CD4-positive, alpha-beta T cell treated with Interleukin-6 at 100 ng/mL for 8 hours (primary cell): ENCODE results near the gene DPP4.

Experiments used
- DNase-seq: peaks from one replicate; pipeline ENCODE4 v3.0.0-alpha.2; 2020; ENCODE audit warnings: mixed read lengths, low spot score

The DPP4 gene

DNA sequence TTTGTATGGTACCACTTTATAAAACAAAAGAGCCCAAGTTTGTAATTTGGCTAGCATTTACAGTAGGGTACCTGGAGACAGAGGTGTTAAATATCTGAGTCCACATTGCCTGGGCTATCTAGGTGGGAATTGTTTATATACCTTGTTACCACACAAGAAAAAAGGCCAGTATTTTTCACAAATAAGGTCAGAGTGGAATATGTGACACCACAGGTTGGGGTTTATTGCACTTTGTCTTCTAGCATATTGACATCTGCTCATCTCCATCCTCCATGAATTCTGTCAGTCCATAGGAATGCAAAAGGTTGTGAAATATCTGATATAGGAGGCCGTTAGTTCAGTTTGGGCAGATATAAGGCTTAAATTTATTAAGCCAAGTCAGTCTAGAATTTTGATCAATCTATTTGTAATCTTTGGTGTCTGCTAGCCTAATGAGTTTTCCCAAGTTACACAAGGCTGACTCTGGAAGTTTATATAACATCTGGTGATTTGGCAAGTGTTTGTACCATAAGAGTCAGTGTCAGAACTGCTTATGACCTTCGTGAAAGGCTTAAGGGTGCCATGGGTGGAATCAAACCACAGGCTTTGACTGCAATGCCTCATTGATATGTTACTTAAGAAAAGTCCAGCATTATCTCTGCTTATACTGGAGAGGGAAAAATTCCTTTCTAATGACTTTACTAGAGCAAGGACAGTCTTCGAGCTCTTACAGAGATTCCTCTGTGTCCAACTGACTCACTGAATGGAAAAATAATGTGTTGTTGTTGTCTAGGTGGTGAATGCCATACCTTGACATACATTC is 11.3 kb upstream of the DPP4 start:
- DNase-seq: no peak

DNA sequence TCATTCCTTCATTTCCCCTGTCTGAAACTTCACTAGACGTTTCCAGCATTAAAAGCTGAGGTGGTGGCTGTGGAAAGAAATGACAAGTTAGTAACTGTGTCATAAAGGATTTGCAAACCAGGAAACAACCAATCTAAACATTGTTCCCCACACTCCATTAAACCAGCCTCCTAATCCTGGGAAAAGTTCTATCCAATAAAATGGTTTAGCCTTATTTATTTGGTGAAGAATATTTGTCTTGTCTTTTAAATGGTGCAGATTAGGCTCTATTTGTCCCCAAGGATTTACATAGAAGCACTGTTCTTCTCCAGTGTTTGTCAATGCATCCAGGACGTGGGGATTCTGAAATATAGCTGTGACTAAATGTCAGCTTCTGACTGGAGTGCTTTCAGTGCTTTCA is 10.5 kb upstream of the DPP4 start:
- DNase-seq: no peak

DNA sequence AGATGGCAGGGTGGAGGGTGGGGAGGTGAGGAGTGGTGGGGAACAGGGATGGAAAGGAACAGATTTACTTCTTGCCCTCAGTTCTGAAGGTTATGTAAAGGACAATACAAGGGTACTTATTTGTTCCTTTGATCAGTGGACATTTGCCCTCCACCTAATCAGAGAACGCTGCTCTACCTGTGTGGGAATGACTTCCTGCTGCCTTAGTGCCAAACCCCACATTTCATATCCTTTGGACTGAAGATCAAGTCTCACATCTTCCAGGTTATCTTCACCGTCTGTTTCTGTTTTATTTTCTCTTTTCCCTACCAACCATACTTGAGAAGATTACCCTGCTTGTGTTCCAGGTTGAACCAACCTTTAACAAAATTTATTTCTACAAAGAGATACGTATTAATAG is 8.7 kb upstream of the DPP4 start:
- no peak for DNase-seq

DNA sequence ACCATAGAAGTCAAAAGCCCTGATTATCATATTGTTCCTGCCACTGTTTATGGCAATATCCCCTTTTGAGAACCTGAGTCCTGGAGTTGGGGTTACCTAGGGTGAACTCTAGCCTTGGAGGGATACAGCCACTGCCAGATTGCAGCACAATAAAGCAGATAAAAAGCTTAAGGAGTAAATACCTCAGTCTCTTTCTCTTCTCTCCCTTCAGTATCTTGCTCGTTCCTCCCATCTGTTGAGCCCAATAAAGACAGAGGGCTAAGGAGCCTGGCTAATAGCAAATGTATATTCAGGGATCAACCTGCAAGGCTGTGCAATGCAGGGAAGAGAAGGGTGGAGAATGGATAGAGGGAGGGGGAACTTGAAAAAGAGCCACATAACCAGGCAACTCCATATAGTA is 8.0 kb upstream of the DPP4 start:
- DNase-seq: no peak

DNA sequence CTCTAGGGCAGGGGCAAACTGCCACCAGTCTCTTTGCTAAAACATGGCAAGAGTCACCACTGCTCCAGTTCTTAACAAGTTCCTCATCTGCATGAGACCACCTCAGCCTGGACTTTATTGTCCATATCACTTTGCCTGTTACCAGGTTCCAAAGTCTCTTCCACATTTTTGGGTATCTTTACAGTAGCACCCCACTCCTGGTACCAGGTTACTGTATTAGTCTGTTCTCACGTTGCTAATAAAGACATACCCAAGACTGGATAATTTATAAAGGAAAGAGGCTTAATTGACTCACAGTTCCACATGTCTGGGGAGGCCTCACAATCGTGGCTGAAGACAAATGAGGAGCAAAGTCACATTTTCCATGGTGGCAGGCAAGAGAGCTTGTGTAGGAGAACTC is 5.5 kb upstream of the DPP4 start:
- DNase-seq: no peak

DNA sequence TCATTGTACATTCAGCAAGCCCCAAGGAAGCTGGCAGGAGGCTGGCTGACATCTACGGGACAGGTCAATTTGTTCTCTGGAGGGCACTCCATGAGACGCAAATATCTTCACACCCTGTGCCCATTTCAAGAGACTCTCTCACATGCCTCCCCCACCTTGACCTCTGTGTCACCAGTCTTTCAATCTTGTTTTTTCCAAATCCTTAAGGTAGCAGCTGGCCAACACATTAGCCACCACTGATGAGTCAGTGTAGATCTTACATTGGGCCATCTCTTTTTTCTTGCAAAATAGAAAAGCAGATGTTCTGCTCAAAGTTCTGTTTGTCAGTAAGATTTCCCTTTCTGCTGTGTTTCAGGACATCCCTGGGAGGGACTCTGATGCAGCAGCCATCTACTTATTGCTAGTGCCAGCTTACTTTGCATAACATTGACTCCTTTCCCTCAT is 1.7 kb upstream of the DPP4 start:
- DNase-seq: no peak

DNA sequence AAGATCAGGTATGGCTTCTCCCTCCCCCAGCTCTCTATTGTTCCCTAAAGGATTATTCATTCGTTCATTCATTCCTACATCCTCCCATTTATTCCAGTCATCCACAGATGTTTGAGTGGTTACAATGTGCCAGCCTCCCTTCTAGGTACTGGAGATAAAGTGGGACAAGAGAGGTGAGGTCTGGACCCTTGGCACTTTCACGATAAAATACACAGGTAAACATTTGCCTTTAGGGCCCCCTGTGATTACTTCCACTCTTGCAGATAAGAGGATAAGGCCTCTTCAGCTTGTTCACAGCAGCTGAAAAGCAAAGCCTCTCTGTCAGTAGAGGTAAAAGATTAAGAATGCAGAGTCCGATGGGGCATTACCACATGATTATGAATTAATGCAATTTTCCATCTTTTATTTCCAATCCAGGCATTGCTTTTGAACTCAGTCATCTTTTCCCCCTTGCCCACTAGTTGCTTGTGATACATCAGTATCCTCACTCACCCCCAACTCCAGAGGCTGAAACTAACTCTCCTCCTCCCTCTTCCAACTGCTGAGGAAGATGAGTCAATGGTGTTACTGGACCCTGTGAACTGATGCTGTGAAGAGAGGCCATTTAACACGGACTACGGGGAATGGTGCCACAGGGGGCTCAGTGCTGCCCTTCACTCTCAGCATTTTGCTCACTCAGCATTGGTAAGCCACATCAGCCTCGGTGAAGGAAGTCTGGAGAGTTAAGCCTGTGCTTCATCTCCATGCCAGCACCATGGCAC is 1.1 kb upstream of the DPP4 start:
- no peak for DNase-seq

DNA sequence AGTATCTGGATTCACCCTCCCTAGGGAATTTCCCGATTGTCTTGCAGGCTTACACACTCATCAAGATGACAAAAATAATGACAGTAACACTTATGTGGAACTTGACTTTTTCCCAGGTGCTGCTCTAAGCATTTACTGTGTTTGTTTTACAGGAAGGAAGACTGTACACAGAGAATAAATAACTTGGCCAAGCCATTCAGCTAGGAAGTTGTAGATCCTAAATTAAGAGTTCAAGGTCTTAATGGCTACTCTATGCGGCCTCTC is 549 bp upstream of the DPP4 start:
- no peak for DNase-seq

DNA sequence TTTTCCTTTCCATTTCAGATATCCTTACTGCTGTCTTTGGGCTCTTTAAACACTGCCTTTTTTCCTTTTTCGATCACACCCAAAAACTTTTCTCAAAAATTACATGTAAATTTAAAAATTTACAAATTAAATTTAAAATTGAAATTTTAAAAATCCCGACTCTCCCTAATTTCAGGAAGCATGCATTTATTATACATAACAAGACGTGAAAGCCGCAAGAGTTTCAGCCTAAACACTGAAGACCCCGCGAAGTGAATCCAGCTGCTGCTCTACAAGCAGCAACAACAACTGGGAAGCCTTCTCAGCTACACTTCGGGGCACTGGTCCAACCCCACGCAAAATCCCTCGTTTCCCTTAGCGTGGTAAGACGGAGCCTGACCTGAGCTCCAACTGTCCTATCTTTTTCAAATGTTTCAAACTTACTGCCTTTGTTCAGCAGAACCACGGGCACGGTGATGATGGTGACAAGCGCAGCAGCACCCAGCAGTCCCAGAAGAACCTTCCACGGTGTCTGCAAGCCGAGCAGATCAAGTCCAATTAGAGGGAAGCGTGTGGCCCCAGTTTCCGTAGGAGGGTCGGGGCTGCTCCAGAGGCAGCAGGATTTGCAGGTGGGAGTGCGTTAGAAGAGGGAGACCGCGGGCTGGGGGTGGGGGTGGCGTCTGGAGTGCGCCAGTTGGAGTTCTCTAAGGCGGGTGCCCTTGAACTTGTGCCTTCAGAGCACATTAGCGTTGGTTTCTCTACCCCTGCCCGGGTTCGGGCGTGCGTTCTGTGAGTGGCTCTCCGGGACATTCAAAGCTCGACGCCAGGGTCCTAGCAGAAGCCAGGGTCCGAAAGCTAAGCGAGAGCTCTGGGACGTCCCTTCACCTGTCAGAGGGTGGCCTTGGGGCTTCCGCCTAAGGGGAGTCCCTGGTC is 783 bp downstream of the DPP4 start:
- DNase-seq: peak; percentile 15

DNA sequence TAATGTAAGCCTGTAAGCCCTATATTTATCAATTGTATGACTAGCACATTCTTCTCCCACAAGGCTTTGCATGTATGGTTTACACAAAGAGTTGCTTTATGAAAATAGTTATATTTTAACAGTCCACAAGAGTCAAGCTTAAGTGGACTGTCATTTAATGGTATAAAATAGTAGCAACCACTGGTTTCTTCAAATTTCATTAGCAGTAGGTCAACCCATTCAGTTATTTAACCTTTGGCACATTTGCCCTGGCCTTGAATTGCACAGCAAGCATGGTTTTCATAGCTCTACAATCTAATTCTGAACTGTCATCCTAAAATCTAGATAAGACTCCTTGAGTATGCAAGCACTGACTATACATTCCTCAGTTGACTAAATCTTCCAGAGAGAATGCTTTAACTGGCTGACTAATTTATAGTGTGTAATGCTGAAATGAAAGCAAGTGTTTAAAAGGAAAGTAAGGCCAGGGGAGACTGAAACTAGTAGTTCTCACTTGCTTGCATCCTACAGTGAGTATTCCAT is 1.8 kb downstream of the DPP4 start:
- no peak for DNase-seq

DNA sequence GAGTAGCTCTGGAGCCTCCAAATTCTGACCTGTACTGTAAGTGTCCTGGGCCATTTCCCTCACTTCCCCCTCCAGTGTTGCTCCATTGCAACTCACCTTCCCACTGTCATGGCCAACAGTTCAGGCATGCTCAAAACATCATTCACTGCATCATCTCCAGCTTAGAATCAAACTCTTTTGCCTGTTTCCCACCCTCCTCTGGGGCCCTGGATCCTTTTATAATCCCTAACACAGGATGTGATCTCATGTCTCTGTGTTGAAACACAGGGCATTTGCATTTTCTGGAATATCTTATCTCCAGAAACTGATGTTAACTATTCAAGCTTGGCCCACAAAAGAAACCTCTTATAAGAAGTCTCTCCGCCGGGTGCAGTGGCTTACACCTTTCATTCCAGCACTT is 3.0 kb downstream of the DPP4 start:
- DNase-seq: no peak

DNA sequence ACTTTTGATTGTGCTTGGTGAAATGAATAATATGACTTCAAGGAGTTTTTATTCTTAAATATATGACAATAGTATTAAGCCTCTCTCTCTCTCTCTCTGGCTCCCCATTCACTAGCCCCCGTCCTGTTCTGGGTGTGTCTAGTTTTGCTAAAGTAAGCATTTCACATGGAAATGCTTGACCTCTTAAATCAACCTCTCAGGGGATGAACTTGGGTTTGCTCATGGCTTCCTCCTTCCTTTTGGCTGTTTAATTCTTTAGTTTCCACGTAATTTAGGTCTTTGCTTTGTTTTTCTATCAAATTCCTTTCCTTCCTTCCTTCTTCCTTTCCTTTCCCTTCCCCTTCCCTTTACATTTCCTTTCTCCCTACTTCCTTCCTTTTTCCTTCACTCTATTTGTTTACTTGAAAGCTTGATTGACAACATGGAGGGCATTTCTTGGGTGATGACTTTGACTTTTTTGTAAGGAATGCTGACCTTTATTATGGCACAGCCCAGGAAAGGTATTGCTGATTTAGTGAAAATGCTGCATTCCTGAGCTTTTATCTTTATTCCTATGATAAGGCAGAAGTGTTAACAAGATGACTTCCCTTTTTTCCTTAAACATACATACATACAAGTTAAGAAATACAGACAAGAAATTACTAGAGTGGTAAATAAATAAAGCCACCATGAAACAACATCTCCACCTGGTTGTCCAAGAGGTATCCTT is 3.6 kb downstream of the DPP4 start:
- DNase-seq: no peak

DNA sequence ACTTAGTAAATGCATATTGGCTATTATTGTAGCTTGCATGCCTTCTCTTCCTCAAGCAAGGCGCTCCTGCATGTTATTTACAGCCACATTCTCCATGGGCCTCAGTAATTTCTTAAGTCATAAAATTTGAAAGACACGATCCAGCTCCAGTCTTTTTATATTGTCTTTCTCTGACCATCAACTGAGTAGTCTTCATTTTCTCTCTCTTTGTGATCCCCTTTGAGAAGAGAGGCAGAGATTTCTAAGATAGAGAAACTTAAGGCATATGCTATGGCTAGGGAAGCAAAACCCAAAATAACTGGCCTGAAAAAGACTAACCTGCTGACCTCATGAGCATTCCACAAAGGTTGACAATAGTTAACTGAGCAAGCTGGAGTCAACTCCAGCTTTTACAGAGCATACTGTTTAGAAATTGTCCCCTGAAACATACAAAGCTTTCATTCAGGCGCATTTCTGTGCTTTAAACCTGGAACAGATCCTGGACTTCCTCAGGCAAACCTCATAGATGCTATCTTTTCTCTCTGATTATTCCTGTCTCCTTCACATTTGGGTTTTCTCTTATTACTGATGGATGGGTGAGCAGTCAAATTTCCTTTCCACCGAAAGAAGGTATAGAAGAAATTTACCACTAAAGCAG is 4.6 kb downstream of the DPP4 start:
- DNase-seq: no peak

DNA sequence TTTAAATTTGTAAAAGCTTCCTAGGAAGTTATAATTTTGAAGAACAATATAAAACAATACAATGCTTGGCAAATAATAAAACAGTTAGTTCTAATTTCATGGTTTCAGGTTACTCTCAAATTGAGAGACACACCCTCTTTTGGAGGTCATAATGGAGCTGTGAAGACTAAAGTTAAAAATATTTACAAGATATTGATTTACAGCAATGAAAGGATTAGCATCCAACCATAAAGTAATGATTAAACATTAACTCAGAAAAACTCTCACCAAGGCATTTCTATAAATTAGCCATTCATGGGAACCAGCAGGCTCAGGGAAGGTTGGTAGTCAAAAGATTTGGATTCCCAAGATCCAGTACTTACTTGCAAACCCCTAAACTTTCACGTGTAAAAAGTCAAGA is 6.4 kb downstream of the DPP4 start:
- no peak for DNase-seq

DNA sequence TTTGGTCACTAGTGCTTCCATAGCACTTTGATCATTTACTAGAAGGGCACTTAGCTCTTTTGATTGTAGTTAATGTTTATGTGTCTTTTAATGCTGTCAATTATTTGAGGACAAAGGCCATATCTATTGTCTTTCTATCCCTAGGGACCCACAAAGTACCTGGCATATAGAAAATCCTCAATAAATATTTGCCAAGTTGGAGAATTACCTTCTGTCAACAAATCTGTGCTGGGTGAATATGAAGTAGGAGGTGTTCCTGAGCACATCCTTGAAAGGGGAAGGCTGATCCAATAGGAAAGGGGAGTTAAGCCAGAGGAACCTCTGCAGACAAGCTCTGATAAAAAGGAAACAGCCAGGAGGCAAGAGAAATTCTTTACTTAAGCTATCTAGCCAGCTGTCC is 8.2 kb downstream of the DPP4 start:
- DNase-seq: no peak

DNA sequence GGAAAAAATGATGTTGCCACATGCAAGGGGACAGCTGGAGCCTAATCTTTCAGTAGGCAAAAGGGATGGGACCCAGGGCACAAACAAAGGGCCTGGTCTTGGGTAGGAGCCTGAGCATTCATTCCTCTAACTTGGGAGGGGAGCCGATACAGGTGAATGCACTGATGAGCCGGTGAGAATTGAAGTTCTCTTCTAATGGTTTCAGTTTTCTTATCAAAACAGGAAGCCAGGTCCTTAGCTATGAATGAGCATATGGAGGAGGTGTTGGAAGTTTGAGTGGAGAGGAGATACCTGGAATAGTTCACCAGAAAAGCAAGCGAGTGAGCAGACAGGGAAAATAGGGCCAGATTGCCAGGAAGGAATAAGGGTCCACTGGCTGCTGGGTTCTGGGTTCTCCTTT is 10.1 kb downstream of the DPP4 start:
- peak; percentile 14 for DNase-seq

DNA sequence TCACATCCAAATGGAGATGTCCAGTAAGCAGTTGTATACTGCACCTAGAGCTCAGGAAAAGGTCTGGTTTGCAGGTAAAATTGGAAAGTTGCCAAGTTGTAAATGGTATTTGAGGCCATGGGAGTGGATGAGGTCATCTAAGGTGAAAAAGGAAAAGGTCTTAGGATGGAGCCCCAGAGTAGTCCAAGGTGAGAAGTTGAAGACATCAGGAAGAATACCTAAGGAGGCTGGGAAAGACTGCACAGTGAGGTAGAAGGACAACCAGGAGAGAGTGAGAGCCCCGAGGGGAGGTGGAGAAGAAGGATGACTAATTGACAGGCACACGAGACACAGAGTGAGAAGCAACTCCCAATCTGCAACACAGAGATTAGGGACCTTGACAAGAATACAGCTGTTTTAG is 10.7 kb downstream of the DPP4 start:
- no peak for DNase-seq

DNA sequence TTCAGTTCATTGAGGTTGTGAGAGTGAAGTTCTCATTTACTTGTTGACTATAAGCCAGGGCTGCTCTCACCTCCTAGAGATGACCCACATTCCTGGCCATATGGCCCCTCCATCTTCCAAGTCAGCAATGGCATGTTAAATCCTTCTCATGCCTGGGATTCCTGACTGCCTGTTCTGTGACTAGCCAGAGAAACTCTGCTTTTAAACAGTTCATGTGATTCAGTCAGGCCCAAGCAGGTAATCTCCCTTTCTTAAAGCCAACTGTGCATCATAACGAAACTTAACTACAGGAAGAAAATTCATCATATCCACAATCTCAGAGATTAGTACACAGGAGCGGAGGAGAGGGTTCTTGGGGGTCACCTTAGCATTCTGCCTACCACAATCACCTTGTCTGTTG is 11.5 kb downstream of the DPP4 start:
- no peak for DNase-seq

DNA sequence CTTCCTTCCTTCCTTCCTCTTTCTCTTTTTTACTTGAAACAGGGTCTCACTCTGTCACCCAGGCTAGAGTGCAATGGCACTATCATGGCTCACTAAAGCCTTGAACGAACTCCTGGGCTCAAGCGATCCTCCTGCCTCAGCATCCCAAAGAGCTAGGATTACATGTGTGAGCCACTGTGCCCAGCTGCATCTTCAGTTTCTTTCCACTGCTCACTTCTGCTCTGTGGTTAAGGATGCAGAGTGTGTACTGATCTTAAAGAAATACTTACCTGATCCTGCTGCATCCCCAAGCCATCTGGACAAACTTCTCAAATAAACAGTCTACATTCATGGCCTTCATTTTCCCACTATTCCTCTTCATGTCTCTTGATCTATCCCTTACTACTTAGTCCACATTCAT is 13.0 kb downstream of the DPP4 start:
- DNase-seq: no peak

DNA sequence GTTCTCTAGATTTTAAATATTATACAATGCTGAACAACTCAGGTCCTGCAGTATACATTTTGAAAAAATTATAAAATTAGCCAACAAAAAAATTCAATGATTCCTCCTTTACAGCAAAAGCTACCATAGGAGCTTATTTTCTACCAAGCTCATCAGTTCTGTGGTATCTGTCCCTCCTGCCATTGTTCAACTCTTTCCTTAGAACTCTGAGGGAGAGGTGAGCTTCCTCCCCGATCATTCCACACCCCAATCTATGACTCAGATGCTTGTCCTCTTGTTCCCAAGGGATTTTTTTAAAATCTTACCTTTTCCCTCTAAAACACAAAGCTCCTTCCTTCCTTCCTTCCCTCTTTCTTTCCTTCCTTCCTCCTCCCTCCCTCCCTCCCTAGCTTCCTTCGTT is 13.5 kb downstream of the DPP4 start:
- no peak for DNase-seq

DNA sequence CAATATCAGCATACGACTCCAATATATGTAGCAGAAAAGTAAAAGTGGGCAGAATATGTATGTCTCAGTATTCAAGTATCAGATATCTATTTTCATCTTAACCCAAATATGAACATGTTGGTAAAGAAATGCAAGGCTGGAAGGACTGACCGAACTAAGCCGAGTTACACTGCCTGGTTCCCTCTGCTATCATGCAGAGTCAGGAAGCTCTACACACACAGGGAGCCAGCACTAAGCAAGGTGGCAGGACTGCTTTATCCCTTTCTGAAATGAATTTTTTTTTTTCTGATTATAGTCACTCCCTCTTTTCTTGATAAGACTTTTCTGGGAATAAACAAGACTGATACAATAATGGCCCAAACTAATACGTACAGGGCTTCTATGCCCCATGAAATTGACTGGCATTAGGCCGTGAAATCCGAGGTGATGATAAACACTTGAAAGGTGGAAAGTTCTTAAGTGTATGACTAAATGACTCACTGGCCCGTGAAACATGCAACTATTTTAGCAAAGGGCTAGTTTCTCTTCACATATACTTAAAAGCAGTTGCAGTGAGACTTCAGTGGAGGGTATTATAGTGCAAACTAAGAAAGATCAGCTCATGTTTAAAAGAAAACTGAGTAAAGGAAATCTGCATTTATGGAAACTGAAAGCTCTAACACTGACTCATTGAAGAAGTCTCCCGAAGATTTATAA is 14.9 kb downstream of the DPP4 start:
- peak; percentile 31 for DNase-seq
